Omental fat pad (tissue), 4 donors: ENCODE data around the gene ANKRD44. TPM values are rescaled to one million over a fixed set of nuclear protein-coding genes. Genes with fewer than 3 reads are reported as not detected.

ENCODE experiments used
- ATAC-seq: fragments of 150-250 bp; one replicate; pipeline ENCODE4 v1.9.1; 2016; ENCODE audit warnings: mild to moderate bottlenecking, moderate library complexity; ENCODE audit not compliant: low FRiP score
- DNase-seq: peaks from one replicate; pipeline ENCODE4 v3.0.0-alpha.2; 2019; ENCODE audit warnings: low spot score
- CTCF ChIP-seq, 3 donors: fragments of 450-650 bp; IDR thresholded peaks; one replicate each; pipeline ENCODE4 v1.5.1; 2016 to 2017; ENCODE audit warnings: antibody characterized with exemption in 3 of 3, mild to moderate bottlenecking in 3 of 3, moderate library complexity in 2 of 3
- total RNA-seq, 4 donors: library from RNA; depleted of rRNA; stranded (reverse); fragments of >200 nt; gene quantifications; one replicate each; pipeline ENCODE4 v1.1.0, GENCODE V29; 2016

ANKRD44 gene
- total RNA-seq, 4 donors from 2014 or later = 18.4 to 56.3 (median 30.1) TPM

- TF ChIP-seq CTCF (IDR thresholded peaks at IDR 0.05) = no peak
- DNase-seq (no peak), ATAC-seq (no peak)
Observed at GRCh38 chr2:197265036-197265435, 45.5 kb downstream of the ANKRD44 start.

- ATAC-seq = no peak
- no peak for DNase-seq
- TF ChIP-seq CTCF (IDR thresholded peaks at IDR 0.05) = no peak
Observed at GRCh38 chr2:197264332-197264731, 46.2 kb downstream of the ANKRD44 start.

- TF ChIP-seq CTCF (IDR thresholded peaks at IDR 0.05) = no peak
- ATAC-seq (no peak), DNase-seq (no peak)
Observed at GRCh38 chr2:197263077-197263476, 47.5 kb downstream of the ANKRD44 start.

- ATAC-seq = no peak
- no peak for DNase-seq
Observed at GRCh38 chr2:197261808-197262226, 48.8 kb downstream of the ANKRD44 start.

GRCh38 chr2:197259470-197259999 is 51.0 kb downstream of the ANKRD44 start:
- no peak for TF ChIP-seq CTCF (IDR thresholded peaks at IDR 0.05)
- no peak for ATAC-seq
- DNase-seq = no peak

More at GRCh38 chr2:197261808-197262226, 48.8 kb downstream of the ANKRD44 start:
- TF ChIP-seq CTCF (IDR thresholded peaks at IDR 0.05) = no peak

GRCh38 chr2:197258580-197258979 is 52.0 kb downstream of the ANKRD44 start:
- TF ChIP-seq CTCF (IDR thresholded peaks at IDR 0.05) = no peak
- ATAC-seq (no peak), DNase-seq (no peak)

- no peak for TF ChIP-seq CTCF (IDR thresholded peaks at IDR 0.05)
- no peak for ATAC-seq
- no peak for DNase-seq
Observed at GRCh38 chr2:197256547-197257170, 53.9 kb downstream of the ANKRD44 start.
